HL-60/S4 (cell line): ENCODE data around the gene HIVEP2.
"Not testable (repeated sequence)": the region's sequence is repeated elsewhere in the genome, so short reads cannot be mapped to it uniquely, and the experiment has no call there.

ENCODE experiments used
- in situ Hi-C: fragments of 300-500 bp; cut with MboI; formaldehyde crosslinking; loops from 2 replicates; pipeline ENCODE4 v1.14.3; 2022; ENCODE audit warnings: low sequenced_read_pairs

The HIVEP2 gene

DNA sequence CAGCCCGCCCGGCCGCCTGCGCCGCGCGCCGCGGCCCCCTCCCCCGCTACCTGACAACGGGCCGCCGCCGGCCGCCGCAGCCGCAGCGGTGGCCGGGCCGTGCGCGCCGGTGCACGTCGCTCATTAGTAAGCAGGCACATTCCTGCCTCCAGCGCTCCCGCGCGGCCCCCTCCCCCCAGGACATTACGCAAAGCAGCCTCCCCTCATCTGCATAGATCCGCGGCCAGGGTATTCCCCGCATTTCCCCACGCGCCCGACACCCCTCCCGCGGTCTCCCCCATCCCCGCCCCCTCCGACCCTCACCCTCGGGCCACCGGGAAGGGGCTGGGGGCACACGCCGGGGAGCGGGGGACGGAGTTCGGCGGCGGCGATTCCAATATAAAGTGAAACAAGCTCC is at the start of gene HIVEP2:
HIVEP2 (minus strand) TSS at position 128 of the 397 bp plus-strand sequence. CDS start 170,438 bp downstream, outside the sequence.
- in situ Hi-C loops: no loop called here

GRCh38 chr6:142993977-142994376 is 49.0 kb upstream of the HIVEP2 start:
- in situ Hi-C loops: no loop called here

- in situ Hi-C loops: no loop called here
These were observed 42.5 kb upstream of the HIVEP2 start for GRCh38 chr6:142987490-142987889.

GRCh38 chr6:142985281-142985680 is 40.3 kb upstream of the HIVEP2 start:
- in situ Hi-C loops: no loop called here

- in situ Hi-C loops: no loop called here
These were observed 39.4 kb upstream of the HIVEP2 start for GRCh38 chr6:142984386-142984785.

GRCh38 chr6:142975365-142975764 is 30.4 kb upstream of the HIVEP2 start:
- in situ Hi-C loops: no loop called here

DNA sequence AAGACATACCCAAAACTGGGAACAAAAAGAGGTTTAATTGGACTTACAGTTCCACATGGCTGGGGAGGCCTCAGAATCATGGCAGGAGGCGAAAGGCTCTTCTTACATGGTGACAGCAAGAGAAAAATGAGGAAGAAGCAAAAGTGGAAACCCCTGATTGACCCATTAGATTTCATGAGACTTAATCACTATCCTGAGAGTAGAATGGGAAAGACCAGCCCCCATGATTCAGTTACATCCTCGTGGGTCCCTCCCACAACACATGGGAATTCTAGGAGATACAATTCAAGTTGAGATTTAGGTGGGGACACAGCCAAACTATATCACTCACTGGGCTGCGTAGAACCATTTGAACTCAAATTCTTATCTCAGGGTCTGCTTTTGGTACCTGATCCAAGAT is 26.0 kb upstream of the HIVEP2 start:
- in situ Hi-C loops: not testable (repeated sequence)

- in situ Hi-C loops: no loop called here
These were observed 23.6 kb upstream of the HIVEP2 start for GRCh38 chr6:142968601-142969000.

DNA sequence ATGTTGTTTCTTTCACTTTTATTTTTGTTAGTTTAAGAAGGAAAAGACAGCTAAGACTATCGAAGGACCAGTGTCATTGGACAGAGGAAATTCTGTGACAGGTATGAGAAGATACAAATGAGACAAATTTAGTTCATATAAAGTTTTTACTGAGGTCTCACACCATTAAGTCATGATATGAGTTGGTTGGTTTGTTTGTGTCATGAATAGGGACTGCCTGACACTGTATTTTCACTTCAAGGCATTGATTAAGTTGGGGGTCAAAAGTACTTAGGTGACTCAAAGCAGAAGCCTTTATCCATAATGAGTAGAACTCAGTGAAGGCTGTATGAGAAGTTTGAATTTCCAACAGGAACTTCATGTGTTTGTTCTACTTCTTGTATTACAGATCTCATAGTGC is 21.3 kb upstream of the HIVEP2 start:
- in situ Hi-C loops: no loop called here

- in situ Hi-C loops: no loop called here
These were observed 20.2 kb upstream of the HIVEP2 start for GRCh38 chr6:142965164-142965563.

GRCh38 chr6:142960098-142960497 is 15.1 kb upstream of the HIVEP2 start:
- in situ Hi-C loops: no loop called here

DNA sequence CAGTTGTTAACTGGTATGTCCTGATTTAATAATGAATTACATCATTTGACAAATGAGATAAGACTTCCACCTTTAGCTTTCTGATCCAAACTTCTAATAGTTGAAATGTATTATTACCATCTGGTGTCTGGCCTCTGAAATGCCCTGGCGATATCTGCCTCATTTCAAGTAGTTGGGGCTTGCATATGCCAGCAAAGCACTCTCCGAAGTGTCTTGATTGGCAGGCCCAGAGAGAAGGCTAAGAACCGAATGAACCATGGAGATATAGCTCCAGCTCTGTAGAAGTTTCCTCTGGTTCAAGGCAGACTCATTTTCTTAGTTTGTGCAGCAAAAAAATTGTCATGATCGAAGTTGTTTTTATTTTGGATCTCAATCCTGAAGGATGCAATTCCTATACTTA is 13.4 kb upstream of the HIVEP2 start:
- in situ Hi-C loops: no loop called here

GRCh38 chr6:142956726-142957125 is 11.8 kb upstream of the HIVEP2 start:
- in situ Hi-C loops: no loop called here

DNA sequence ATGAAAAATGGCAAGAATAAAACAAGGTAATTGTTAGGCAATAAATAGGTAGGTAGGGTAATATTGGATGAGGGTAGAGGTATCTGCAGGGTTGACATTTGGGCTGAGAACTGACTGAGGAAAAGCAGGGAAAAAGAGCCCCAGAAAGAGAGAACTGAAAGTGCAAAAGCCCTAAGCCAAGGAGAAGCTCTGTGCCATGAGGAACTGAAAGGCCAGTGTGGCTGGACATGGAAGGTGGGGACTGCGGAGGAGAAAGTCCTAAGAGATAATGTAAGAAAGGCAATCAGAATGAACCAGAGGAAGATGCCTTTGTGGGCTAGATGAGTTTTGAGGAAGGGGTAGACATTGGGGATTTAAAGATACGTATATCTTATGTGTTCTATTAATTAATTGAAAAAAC is 9.9 kb upstream of the HIVEP2 start:
- in situ Hi-C loops: no loop called here

DNA sequence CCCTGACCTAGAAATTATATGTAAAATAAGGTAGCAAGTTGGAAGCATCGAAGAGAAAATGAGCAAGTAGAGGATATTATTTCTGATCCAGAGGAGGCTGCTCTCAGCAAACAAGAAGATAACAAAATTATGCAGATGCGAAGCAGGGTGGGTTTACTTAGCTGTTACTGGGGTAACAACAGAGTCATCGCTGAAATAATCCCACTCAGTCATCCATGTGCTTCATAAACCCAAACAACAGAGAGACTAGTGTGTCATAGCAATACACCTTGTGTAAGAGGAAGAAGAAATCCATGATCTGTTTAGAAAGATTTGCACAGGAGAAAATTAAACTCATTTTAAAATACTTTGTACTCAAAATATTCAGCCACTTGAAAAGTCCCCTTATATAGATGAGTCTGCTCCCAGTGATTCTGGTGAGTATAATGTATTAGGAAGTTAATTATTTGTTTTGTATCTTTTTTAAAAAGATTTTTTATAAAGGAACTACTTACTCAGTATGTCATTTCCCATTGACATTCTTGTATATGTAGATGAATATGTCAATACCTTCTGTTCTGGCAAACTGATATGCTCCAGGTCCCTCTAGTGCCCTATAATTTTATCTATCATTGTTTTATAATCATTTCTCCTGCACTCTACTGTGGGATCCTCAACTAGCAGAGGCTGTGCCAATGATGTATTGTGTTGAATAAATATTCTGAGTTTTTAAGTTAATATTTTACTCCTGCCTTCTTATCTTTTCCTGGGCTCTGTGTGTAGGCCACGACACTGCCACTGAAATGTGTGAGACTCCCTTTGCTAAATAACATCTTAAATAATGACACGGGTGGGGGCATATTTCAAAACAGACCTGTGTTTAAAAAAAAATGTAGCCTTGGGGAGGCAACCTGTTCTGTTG is 8.6 kb upstream of the HIVEP2 start:
- in situ Hi-C loops: no loop called here

DNA sequence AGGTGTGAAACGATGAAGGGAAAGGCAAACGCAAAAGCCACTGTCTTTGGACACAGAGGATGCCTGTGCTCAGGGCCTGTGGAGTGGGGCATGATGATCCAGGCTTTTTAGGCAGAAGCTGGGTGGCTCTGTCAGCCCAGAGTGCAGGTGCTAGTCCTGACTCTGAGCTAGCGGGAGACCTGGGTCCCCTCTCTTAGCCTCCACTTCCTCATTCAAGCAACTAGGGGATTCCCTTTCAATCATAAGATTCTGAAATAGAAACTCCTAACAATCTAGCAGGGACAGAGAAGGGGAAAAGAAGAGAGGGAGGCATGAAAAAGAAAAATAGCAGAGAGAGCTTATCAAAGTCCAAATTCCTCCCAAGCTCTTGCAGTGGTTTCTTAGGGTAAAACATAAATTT is 7.6 kb upstream of the HIVEP2 start:
- in situ Hi-C loops: no loop called here

GRCh38 chr6:142950291-142950690 is 5.3 kb upstream of the HIVEP2 start:
- in situ Hi-C loops: no loop called here

- in situ Hi-C loops: no loop called here
These were observed 2.9 kb upstream of the HIVEP2 start for GRCh38 chr6:142947714-142948480.

DNA sequence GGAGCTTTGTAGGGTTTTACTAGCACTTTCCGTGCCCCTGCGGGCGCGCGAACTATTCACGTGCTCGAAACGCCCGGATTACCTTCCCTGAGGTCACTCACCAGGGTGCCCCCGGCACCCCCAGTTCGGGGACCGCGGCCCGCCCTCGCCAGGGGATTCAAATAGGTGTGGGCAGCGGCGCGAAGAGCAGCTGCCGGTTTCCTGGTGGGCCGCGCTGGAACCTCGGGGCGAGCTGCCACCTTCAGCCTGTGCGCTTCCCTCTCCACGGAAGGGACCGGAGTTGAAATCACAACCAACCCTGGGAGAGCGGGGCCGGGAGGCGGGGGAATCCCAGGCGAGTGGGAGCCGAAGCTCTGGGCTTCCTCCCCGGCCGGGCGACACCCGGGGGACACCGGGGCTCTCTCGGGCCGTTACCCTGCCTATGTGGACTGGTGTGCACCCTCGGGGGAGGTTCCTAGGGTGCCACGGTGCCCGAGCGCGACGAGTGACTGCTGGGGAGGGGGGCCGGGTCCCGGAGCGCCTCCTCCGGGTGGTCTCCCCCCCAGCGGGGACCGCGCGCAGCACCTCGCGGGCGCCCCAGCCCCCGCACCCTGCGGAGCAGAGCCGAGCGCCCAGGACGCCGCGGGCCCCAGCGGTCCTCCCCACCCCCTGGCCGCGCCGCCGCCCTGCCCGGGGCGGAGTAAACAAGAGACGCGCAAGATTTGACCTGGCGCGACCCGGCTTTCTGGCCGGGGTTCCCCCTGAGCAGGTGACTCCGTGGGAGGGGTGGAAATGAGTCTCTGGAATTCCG is 2.1 kb upstream of the HIVEP2 start:
- in situ Hi-C loops: no loop called here

GRCh38 chr6:142946181-142946923 is 1.4 kb upstream of the HIVEP2 start:
- in situ Hi-C loops: no loop called here
